OCI-LY3 (cell line): ENCODE data around the gene DDB1.

Experiments
- EZH2phosphoT487 ChIP-seq: fragments of 200-600 bp; shearing (Covaris generic); IDR thresholded peaks from 2 replicates; pipeline ENCODE4 v1.6.1; 2018; ENCODE audit warnings: antibody characterized with exemption, mixed run types, low read depth
- TF ChIP-seq, protein P1 (sequence below): fragments of 200-600, 300-600 bp; sonication (generic); IDR thresholded peaks from 2 replicates; pipeline ENCODE4 v1.5.1; 2014; ENCODE audit warnings: antibody characterized with exemption, low read length, low read depth

DNA sequence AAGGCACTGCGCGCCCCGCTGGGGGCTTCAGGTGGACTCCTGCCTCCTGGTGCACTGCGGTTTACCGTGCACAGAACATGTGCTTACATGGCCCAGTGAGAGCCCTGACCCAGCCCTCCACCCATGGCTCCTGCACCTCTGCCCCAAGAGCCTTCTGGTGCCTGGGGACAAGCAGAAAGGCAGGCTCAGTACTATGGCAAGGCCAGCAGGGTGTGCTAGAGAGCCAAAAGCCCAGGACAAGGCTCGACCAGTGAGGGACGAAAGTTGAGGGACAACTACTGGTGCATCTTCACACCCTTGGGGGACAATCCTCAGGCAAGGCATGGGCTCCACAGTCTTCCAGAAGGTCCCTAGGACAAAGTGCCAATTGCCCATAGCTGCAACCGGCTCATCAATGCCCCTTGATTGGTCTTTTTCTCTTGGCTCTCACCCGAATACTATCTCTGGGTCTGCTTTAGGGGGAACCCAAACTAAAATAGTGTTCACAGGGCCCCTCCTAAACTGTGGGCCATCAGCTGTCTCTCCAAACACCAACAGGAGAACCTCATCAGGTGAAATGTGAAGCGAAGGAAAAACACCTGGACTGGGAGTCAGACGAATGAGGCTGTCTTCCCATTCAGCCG, 78.4 kb downstream of the DDB1 start:
- TF ChIP-seq, protein P1, sequence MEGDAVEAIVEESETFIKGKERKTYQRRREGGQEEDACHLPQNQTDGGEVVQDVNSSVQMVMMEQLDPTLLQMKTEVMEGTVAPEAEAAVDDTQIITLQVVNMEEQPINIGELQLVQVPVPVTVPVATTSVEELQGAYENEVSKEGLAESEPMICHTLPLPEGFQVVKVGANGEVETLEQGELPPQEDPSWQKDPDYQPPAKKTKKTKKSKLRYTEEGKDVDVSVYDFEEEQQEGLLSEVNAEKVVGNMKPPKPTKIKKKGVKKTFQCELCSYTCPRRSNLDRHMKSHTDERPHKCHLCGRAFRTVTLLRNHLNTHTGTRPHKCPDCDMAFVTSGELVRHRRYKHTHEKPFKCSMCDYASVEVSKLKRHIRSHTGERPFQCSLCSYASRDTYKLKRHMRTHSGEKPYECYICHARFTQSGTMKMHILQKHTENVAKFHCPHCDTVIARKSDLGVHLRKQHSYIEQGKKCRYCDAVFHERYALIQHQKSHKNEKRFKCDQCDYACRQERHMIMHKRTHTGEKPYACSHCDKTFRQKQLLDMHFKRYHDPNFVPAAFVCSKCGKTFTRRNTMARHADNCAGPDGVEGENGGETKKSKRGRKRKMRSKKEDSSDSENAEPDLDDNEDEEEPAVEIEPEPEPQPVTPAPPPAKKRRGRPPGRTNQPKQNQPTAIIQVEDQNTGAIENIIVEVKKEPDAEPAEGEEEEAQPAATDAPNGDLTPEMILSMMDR, result peak; percentile 79
- TF ChIP-seq EZH2phosphoT487, result no peak
